Measurements from ENCODE around the gene MRC2.

DNA sequence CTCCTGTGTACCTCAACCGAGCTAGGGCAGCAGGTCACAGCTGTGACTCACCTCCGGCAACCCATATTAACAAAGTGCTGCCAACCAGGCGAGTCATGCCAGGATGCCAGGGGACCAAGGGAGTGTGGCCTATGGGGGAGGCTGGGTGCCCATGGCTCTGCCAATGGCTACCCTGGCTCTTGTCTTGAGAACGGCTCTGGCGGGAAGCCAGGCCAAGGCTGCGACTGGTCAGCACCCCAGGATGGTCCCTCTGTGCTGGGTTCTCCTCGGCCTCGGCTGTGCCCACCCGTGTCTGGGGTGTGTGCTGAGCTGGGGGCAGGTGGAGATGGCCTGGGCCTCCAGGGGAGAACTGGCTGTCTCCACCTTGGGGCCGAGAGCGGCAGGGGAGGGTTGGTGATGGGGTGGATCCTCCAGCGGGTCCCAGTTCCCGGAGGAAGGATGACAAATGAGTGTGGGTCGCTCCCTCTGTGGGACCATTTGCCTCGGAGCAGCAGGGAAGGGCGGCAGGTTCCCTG is 75.8 kb downstream of the MRC2 start:
- no peak for TF ChIP-seq CREB5 (CRISPR knock-in tag; IDR thresholded peaks at IDR 0.05; ENCODE audit: low read depth)
- no peak for TF ChIP-seq PATZ1 (CRISPR knock-in tag; IDR thresholded peaks at IDR 0.05; ENCODE audit: borderline replicate concordance)

Data from SK-N-SH treated with all-trans-retinoic acid at 6 μM for 48 hours (cell line).